ENCODE data around the gene XKRX. TPM values are rescaled to one million over a fixed set of nuclear protein-coding genes. Genes with fewer than 3 reads are reported as not detected.

XKRX gene
- total RNA-seq, 1 experiment from 2014 or later = 0.21 TPM

DNA sequence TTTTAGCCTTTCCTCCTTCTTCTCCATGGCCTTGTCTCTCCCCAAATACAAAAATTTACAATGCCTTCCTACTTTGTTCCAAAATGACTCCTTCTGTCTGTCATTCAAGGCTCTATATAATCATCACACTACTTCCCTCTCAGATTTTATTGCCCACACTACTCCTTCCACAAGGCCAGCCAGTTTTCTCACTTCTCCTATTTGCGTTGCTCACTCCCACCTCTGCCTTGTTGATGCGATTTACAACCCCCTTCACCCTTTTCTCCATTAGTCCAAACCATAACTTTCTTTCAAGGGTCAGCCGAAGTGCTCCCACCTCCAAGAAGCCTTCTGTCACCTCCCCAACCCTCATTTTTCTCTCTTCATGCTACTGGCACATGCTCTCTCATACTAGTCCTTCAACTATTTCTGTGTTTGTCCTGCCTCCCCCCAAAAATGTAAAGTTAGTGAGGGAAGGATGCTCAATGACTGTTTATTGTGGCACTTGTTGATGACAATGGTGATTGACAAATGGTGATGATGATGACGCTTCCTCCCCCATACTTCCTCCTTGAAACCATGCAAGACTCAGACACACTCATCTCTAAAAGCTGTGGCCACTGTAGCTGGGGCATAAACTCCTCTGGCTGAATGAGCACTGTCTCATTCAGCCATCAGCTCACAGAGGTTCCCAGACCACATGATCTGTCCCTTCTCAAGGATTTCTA is 2.7 kb upstream of the XKRX start:
- ChIA-PET POLR2A (no interaction called here), CTCF (no interaction called here)
- DNase-seq (ENCODE audit: low read depth, low spot score) = no peak
- no TSS peak for BruUV-seq (replicated peaks)
- in situ Hi-C loops (cut with HindIII; ENCODE audit: low pct_unique_long_range_greater_than_20kb, low sequenced_read_pairs) = no loop called here
- intact Hi-C loops (cut with micrococcal nuclease; ENCODE audit: unreplicated experiment) = no loop called here
- H3K36me3 ChIP-seq (ENCODE audit: control insufficient read depth, insufficient read depth, low read length) = no peaks in the 10 kb centered on the region
- H3K4me3 ChIP-seq (ENCODE audit: low read depth in 2 of 2, low read length in 2 of 2) = no peak overlapping the region
- TF ChIP-seq SIN3A (IDR thresholded peaks at IDR 0.05; ENCODE audit: borderline replicate concordance, insufficient read depth, low read depth, low read length) (no peak), TCF7L2 (IDR thresholded peaks at IDR 0.05; ENCODE audit: low read depth, low read length) (no peak), POLR2AphosphoS5 (IDR thresholded peaks at IDR 0.05; ENCODE audit: low read depth, low read length) (no peak)
- TF ChIP-seq, protein P1, sequence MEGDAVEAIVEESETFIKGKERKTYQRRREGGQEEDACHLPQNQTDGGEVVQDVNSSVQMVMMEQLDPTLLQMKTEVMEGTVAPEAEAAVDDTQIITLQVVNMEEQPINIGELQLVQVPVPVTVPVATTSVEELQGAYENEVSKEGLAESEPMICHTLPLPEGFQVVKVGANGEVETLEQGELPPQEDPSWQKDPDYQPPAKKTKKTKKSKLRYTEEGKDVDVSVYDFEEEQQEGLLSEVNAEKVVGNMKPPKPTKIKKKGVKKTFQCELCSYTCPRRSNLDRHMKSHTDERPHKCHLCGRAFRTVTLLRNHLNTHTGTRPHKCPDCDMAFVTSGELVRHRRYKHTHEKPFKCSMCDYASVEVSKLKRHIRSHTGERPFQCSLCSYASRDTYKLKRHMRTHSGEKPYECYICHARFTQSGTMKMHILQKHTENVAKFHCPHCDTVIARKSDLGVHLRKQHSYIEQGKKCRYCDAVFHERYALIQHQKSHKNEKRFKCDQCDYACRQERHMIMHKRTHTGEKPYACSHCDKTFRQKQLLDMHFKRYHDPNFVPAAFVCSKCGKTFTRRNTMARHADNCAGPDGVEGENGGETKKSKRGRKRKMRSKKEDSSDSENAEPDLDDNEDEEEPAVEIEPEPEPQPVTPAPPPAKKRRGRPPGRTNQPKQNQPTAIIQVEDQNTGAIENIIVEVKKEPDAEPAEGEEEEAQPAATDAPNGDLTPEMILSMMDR (IDR thresholded peaks at IDR 0.05) = no peak
- TF ChIP-seq, protein P2, sequence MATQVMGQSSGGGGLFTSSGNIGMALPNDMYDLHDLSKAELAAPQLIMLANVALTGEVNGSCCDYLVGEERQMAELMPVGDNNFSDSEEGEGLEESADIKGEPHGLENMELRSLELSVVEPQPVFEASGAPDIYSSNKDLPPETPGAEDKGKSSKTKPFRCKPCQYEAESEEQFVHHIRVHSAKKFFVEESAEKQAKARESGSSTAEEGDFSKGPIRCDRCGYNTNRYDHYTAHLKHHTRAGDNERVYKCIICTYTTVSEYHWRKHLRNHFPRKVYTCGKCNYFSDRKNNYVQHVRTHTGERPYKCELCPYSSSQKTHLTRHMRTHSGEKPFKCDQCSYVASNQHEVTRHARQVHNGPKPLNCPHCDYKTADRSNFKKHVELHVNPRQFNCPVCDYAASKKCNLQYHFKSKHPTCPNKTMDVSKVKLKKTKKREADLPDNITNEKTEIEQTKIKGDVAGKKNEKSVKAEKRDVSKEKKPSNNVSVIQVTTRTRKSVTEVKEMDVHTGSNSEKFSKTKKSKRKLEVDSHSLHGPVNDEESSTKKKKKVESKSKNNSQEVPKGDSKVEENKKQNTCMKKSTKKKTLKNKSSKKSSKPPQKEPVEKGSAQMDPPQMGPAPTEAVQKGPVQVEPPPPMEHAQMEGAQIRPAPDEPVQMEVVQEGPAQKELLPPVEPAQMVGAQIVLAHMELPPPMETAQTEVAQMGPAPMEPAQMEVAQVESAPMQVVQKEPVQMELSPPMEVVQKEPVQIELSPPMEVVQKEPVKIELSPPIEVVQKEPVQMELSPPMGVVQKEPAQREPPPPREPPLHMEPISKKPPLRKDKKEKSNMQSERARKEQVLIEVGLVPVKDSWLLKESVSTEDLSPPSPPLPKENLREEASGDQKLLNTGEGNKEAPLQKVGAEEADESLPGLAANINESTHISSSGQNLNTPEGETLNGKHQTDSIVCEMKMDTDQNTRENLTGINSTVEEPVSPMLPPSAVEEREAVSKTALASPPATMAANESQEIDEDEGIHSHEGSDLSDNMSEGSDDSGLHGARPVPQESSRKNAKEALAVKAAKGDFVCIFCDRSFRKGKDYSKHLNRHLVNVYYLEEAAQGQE (IDR thresholded peaks at IDR 0.05; ENCODE audit: insufficient read depth in 1 of 2, low read depth in 2 of 2, low read length in 1 of 2) = no peak
- no peaks in the 10 kb centered on the region for H3K9me3 ChIP-seq (ENCODE audit: control insufficient read depth, insufficient read depth, low read depth, low read length)
- no peak for ATAC-seq
- no peak overlapping the region for H3K27ac ChIP-seq (ENCODE audit: low read length)
- H3K27me3 ChIP-seq (ENCODE audit: control insufficient read depth, insufficient read depth, low read length) = peaks cover 2% of the 10 kb centered on the region; the same call in 1 of the 2 replicates
- H3K4me1 ChIP-seq (ENCODE audit: control insufficient read depth, insufficient read depth, low read length) = peaks cover 3% of the 10 kb centered on the region

DNA sequence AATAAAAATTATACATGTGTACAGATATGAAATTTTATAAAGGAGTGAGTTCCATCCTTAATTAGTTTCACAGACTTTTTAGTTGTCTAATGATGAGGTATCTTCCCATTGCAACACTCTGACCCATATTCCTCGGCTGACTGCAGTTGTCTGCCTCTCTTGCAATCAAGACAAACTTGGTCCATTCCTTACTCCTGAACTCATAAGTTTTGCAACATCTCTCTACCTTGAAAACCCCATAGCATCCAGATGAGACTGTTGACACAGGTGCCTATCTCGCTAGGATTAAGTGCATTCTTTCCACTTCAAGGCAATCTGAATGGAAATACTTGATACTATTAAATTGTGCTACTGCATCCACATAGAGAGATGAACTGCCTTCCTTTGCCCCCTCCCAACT is 2.3 kb downstream of the XKRX start:
- no peaks in the 10 kb centered on the region for H3K9me3 ChIP-seq (ENCODE audit: control insufficient read depth, insufficient read depth, low read depth, low read length)
- peaks cover 2% of the 10 kb centered on the region; the same call in 1 of the 2 replicates for H3K27me3 ChIP-seq (ENCODE audit: control insufficient read depth, insufficient read depth, low read length)
- ChIA-PET POLR2A (no interaction called here), CTCF (no interaction called here)
- TF ChIP-seq, protein P1 (IDR thresholded peaks at IDR 0.05) = no peak
- TF ChIP-seq POLR2AphosphoS5 (IDR thresholded peaks at IDR 0.05; ENCODE audit: low read depth, low read length) = no peak
- TF ChIP-seq TCF7L2 (IDR thresholded peaks at IDR 0.05; ENCODE audit: low read depth, low read length) = no peak
- TF ChIP-seq, protein P2 (IDR thresholded peaks at IDR 0.05; ENCODE audit: insufficient read depth in 1 of 2, low read depth in 2 of 2, low read length in 1 of 2) = no peak
- TF ChIP-seq SIN3A (IDR thresholded peaks at IDR 0.05; ENCODE audit: borderline replicate concordance, insufficient read depth, low read depth, low read length) = no peak
- in situ Hi-C loops (cut with HindIII; ENCODE audit: low pct_unique_long_range_greater_than_20kb, low sequenced_read_pairs) (no loop called here), intact Hi-C loops (cut with micrococcal nuclease; ENCODE audit: unreplicated experiment) (no loop called here)
- H3K4me3 ChIP-seq (ENCODE audit: low read depth in 2 of 2, low read length in 2 of 2) = no peak overlapping the region
- H3K36me3 ChIP-seq (ENCODE audit: control insufficient read depth, insufficient read depth, low read length) = no peaks in the 10 kb centered on the region
- peaks cover 3% of the 10 kb centered on the region for H3K4me1 ChIP-seq (ENCODE audit: control insufficient read depth, insufficient read depth, low read length)
- no peak for DNase-seq (ENCODE audit: low read depth, low spot score)
- ATAC-seq = no peak
- BruUV-seq (replicated peaks) = no TSS peak
- H3K27ac ChIP-seq (ENCODE audit: low read length) = no peak overlapping the region

All from Panc1 (cell line).